Astrocyte (in vitro differentiated cells and primary cell): Measurements from ENCODE around the gene WNT7A. TPM values are rescaled to one million over a fixed set of nuclear protein-coding genes. Genes with fewer than 3 reads are reported as not detected.

Experiments
- DNase-seq: peaks from one replicate; pipeline ENCODE4 v3.0.0-alpha.2; 2010; ENCODE audit warnings: low read depth
- FAIRE-seq: peaks from 2 replicates; lab custom pipeline; 2011; peaks lifted over from hg19 to GRCh38; lab: Jason Lieb, UNC
- H2AFZ ChIP-seq: 2 replicates; pipeline ENCODE4 v1.6.0; 2012; ENCODE audit warnings: low read depth, low read length, inconsistent platforms
- H3K27ac ChIP-seq: 2 replicates; pipeline ENCODE4 v1.5.1; 2011; ENCODE audit warnings: low read depth, low read length, inconsistent platforms
- H3K27me3 ChIP-seq: 2 replicates; pipeline ENCODE4 v1.6.0; 2011; ENCODE audit warnings: low read length, inconsistent platforms; ENCODE audit not compliant: insufficient read depth
- H3K36me3 ChIP-seq: 2 replicates; pipeline ENCODE4 v1.5.1; 2011; ENCODE audit warnings: low read length, inconsistent platforms; ENCODE audit not compliant: insufficient read depth
- H3K4me1 ChIP-seq: 2 replicates; pipeline ENCODE4 v1.5.1; 2011; ENCODE audit warnings: low read length, inconsistent platforms; ENCODE audit not compliant: insufficient read depth
- H3K4me2 ChIP-seq: 2 replicates; pipeline ENCODE4 v1.6.0; 2012; ENCODE audit warnings: low read length, inconsistent platforms
- H3K4me3 ChIP-seq: 2 replicates; pipeline ENCODE4 v1.5.1; 2011; ENCODE audit warnings: low read depth, mild to moderate bottlenecking, low read length, inconsistent platforms; ENCODE audit not compliant: insufficient read depth
- H3K79me2 ChIP-seq: 2 replicates; pipeline ENCODE4 v1.6.0; 2012; ENCODE audit warnings: mild to moderate bottlenecking, low read length, inconsistent platforms; ENCODE audit not compliant: insufficient read depth
- H3K9ac ChIP-seq: 2 replicates; pipeline ENCODE4 v1.6.0; 2012; ENCODE audit warnings: mild to moderate bottlenecking, low read length, inconsistent platforms
- H3K9me3 ChIP-seq: 2 replicates; pipeline ENCODE4 v1.5.1; 2012; ENCODE audit warnings: low read depth, mild to moderate bottlenecking, low read length, inconsistent platforms; ENCODE audit not compliant: insufficient read depth
- H4K20me1 ChIP-seq: 2 replicates; pipeline ENCODE4 v1.6.0; 2012; ENCODE audit warnings: low read length, inconsistent platforms; ENCODE audit not compliant: insufficient read depth
- H3K27ac Mint-ChIP-seq: one replicate; pipeline ENCODE4 v1.8.0; 2021; ENCODE audit warnings: mild to moderate bottlenecking, mixed read lengths; ENCODE audit not compliant: unreplicated experiment
- H3K27me3 Mint-ChIP-seq: one replicate; pipeline ENCODE4 v1.8.0; 2021; ENCODE audit warnings: low read depth, mixed read lengths; ENCODE audit not compliant: unreplicated experiment
- H3K36me3 Mint-ChIP-seq: one replicate; pipeline ENCODE4 v1.8.0; 2021; ENCODE audit warnings: low read depth, mixed read lengths; ENCODE audit not compliant: unreplicated experiment
- H3K4me1 Mint-ChIP-seq: one replicate; pipeline ENCODE4 v1.8.0; 2021; ENCODE audit warnings: low read depth, mixed read lengths; ENCODE audit not compliant: unreplicated experiment
- H3K4me3 Mint-ChIP-seq: one replicate; pipeline ENCODE4 v1.8.0; 2021; ENCODE audit warnings: mild to moderate bottlenecking, moderate library complexity, mixed read lengths; ENCODE audit not compliant: unreplicated experiment
- H3K9me3 Mint-ChIP-seq: one replicate; pipeline ENCODE4 v1.8.0; 2021; ENCODE audit warnings: mild to moderate bottlenecking, mixed read lengths; ENCODE audit not compliant: unreplicated experiment
- CTCF ChIP-seq: IDR thresholded peaks from 2 replicates; pipeline ENCODE4 v1.5.1; 2011; ENCODE audit warnings: low read depth, mild to moderate bottlenecking, inconsistent platforms, low read length, moderate library complexity; ENCODE audit not compliant: insufficient read depth
- EZH2 ChIP-seq: IDR thresholded peaks from 2 replicates; pipeline ENCODE4 v1.6.1; 2012; ENCODE audit warnings: mild to moderate bottlenecking, low read length, inconsistent platforms; ENCODE audit not compliant: insufficient read depth
- total RNA-seq: library from RNA; stranded (reverse); gene quantifications from 2 replicates; pipeline ENCODE4 v1.2.1, GENCODE V29; 2021

The WNT7A gene
- total RNA-seq, 1 donor from 2014 or later: 1.7 TPM

- Mint-ChIP-seq H3K9me3 (peaks cover 5% of the 10 kb centered on the region), H3K27ac (no peak overlapping the region), H3K36me3 (no peaks in the 10 kb centered on the region), H3K4me1 (no peaks in the 10 kb centered on the region), H3K27me3 (peaks cover 35% of the 10 kb centered on the region), H3K4me3 (no peak overlapping the region)
- TF ChIP-seq CTCF (no peak), EZH2 (no peak)
- Histone ChIP-seq H4K20me1 (no peaks in the 10 kb centered on the region), H3K36me3 (no peaks in the 10 kb centered on the region), H3K79me2 (no peaks in the 10 kb centered on the region), H3K4me2 (no peak overlapping the region), H3K9me3 (no peaks in the 10 kb centered on the region), H2AFZ (no peak overlapping the region), H3K4me1 (no peaks in the 10 kb centered on the region), H3K9ac (no peak overlapping the region), H3K27ac (no peak overlapping the region), H3K27me3 (peaks cover 6% of the 10 kb centered on the region), H3K4me3 (no peak overlapping the region)
- DNase-seq (no peak), FAIRE-seq (no peak)
Observed at GRCh38 chr3:13860001-13860400, 19.9 kb downstream of the WNT7A start.

GRCh38 chr3:13858768-13859520 lies 20.9 kb downstream of the WNT7A start:
- peaks cover 5% of the 10 kb centered on the region for H3K9me3 Mint-ChIP-seq
- no peak overlapping the region for H3K4me2 ChIP-seq
- FAIRE-seq (no peak), DNase-seq (no peak)
- H3K9me3 ChIP-seq: no peaks in the 10 kb centered on the region
- peaks cover 2% of the 10 kb centered on the region for H3K4me1 ChIP-seq
- no peak overlapping the region for H3K27ac ChIP-seq
- H3K27me3 Mint-ChIP-seq: peaks cover 32% of the 10 kb centered on the region
- H4K20me1 ChIP-seq: no peaks in the 10 kb centered on the region
- H3K27me3 ChIP-seq: peaks cover 6% of the 10 kb centered on the region
- peaks cover under 1% of the 10 kb centered on the region for H3K4me1 Mint-ChIP-seq
- no peak overlapping the region for H3K4me3 ChIP-seq
- no peak overlapping the region for H3K4me3 Mint-ChIP-seq
- H3K36me3 Mint-ChIP-seq: no peaks in the 10 kb centered on the region
- H3K79me2 ChIP-seq: no peaks in the 10 kb centered on the region
- TF ChIP-seq CTCF: no peak
- no peak for TF ChIP-seq EZH2
- H2AFZ ChIP-seq: no peak overlapping the region
- no peak overlapping the region for H3K27ac Mint-ChIP-seq
- no peak overlapping the region for H3K9ac ChIP-seq
- H3K36me3 ChIP-seq: no peaks in the 10 kb centered on the region
